ENCODE data around the gene ARHGEF28. TPM values are rescaled to one million over a fixed set of nuclear protein-coding genes. Genes with fewer than 3 reads are reported as not detected.

ARHGEF28 gene
- total and polyA plus RNA-seq, 2 of the 13 experiments (the other 11 are each of a cell fraction or from before 2014, with no cell fraction given) = 17.4 to 34.1 TPM

- no peak overlapping the region for H3K4me3 ChIP-seq (replicated peaks in 1 of 3; ENCODE audit: insufficient read depth in 1 of 3, low read depth in 2 of 3, low read length in 3 of 3)
- no peaks in the 10 kb centered on the region for H3K79me2 ChIP-seq (ENCODE audit: insufficient read depth, low read length)
- H3K27ac ChIP-seq (ENCODE audit: extremely low read length, insufficient read depth, low read length) = no peak overlapping the region
- ChIA-PET CTCF (ENCODE audit: low intra/inter-chr PET ratio, low total read pairs) (no interaction called here), POLR2A (no interaction called here)
- H3K4me1 ChIP-seq (ENCODE audit: insufficient read depth, low read length) = peaks cover 9% of the 10 kb centered on the region
- no peaks in the 10 kb centered on the region for H3K27me3 ChIP-seq (ENCODE audit: control insufficient read depth in 1 of 2, insufficient read depth in 2 of 2, low read length in 2 of 2)
- no peak for DNase-seq (ENCODE audit: low spot score)
- H3K9me3 ChIP-seq (ENCODE audit: low read length) = no peaks in the 10 kb centered on the region
- no peaks in the 10 kb centered on the region for H4K20me1 ChIP-seq (ENCODE audit: insufficient read depth, low read length)
- ATAC-seq = no peak
- BruUV-seq (replicated peaks) = no TSS peak
- intact Hi-C loops (cut with micrococcal nuclease; ENCODE audit: unreplicated experiment) (no loop called here), in situ Hi-C loops (cut with HindIII; ENCODE audit: extremely low pct_ligation_motif_present, low pct_unique_long_range_greater_than_20kb) (no loop called here)
- H2AFZ ChIP-seq (ENCODE audit: low read length) = no peak overlapping the region
- no peak overlapping the region for H3K4me2 ChIP-seq (ENCODE audit: low read depth, low read length)
- no peak overlapping the region for H3K9ac ChIP-seq (ENCODE audit: insufficient read depth, low read depth, low read length)
- WGBS (ENCODE audit: low lambda C conversion rate) = 90% methylated on average over 3 of the region's 3 CpGs
- no peak for FAIRE-seq
- TF ChIP-seq ZNF20 (CRISPR knock-in tag; IDR thresholded peaks at IDR 0.05) (no peak), JARID2 (CRISPR knock-in tag; IDR thresholded peaks at IDR 0.05; ENCODE audit: insufficient replicate concordance) (no peak), ZSCAN20 (CRISPR knock-in tag; IDR thresholded peaks at IDR 0.05; ENCODE audit: borderline replicate concordance) (no peak), THAP11 (CRISPR knock-in tag; IDR thresholded peaks at IDR 0.05) (no peak), KDM1A (CRISPR knock-in tag; IDR thresholded peaks at IDR 0.05) (no peak)
- TF ChIP-seq, protein P1, sequence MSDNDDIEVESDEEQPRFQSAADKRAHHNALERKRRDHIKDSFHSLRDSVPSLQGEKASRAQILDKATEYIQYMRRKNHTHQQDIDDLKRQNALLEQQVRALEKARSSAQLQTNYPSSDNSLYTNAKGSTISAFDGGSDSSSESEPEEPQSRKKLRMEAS (IDR thresholded peaks at IDR 0.05) = no peak
- TF ChIP-seq, protein P2, sequence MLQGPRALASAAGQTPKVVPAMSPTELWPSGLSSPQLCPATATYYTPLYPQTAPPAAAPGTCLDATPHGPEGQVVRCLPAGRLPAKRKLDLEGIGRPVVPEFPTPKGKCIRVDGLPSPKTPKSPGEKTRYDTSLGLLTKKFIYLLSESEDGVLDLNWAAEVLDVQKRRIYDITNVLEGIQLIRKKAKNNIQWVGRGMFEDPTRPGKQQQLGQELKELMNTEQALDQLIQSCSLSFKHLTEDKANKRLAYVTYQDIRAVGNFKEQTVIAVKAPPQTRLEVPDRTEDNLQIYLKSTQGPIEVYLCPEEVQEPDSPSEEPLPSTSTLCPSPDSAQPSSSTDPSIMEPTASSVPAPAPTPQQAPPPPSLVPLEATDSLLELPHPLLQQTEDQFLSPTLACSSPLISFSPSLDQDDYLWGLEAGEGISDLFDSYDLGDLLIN (CRISPR knock-in tag; IDR thresholded peaks at IDR 0.05; ENCODE audit: borderline replicate concordance) = no peak
- H3K36me3 ChIP-seq (replicated peaks in 1 of 2; ENCODE audit: control insufficient read depth in 1 of 2, insufficient read depth in 2 of 2, low read length in 2 of 2) = no peaks in the 10 kb centered on the region; a peak in 1 of 5 replicates
These were observed 179.5 kb downstream of the ARHGEF28 start for GRCh38 chr5:73805449-73805848.

DNA sequence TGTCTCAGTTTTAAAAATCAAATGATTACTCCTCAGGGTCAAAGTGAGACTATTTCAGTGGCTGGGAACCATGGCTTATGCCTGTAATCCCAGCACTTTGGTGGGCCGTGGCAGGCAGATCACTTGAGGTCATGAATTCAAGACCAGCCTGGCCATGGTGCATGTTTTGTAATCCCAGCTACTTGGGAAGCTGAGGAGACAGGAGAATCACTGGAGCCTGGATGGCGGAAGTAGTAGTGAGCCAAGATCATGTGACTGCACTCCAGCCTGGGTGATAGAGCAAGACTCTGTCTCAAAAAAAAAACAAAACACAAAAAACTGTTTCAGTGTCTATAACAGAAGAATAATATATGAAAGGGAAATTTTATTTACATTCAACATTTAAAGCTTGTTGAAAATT lies 182.9 kb downstream of the ARHGEF28 start:
- Histone ChIP-seq H3K4me3 (replicated peaks in 1 of 3; ENCODE audit: insufficient read depth in 1 of 3, low read depth in 2 of 3, low read length in 3 of 3) (no peak overlapping the region), H3K4me1 (ENCODE audit: insufficient read depth, low read length) (peaks cover 15% of the 10 kb centered on the region), H3K79me2 (ENCODE audit: insufficient read depth, low read length) (peaks cover 12% of the 10 kb centered on the region), H3K4me2 (ENCODE audit: low read depth, low read length) (no peak overlapping the region), H3K9me3 (ENCODE audit: low read length) (no peaks in the 10 kb centered on the region), H3K9ac (ENCODE audit: insufficient read depth, low read depth, low read length) (no peak overlapping the region), H2AFZ (ENCODE audit: low read length) (no peak overlapping the region), H4K20me1 (ENCODE audit: insufficient read depth, low read length) (no peaks in the 10 kb centered on the region), H3K36me3 (replicated peaks in 1 of 2; ENCODE audit: control insufficient read depth in 1 of 2, insufficient read depth in 2 of 2, low read length in 2 of 2) (no peaks in the 10 kb centered on the region; a peak in 1 of 5 replicates), H3K27ac (ENCODE audit: extremely low read length, insufficient read depth, low read length) (no peak overlapping the region), H3K27me3 (ENCODE audit: control insufficient read depth in 1 of 2, insufficient read depth in 2 of 2, low read length in 2 of 2) (no peaks in the 10 kb centered on the region)
- ATAC-seq = no peak
- WGBS (ENCODE audit: low lambda C conversion rate) = 100% methylated on average over 2 of the region's 2 CpGs
- FAIRE-seq = no peak
- ChIA-PET POLR2A (no interaction called here), CTCF (ENCODE audit: low intra/inter-chr PET ratio, low total read pairs) (no interaction called here)
- intact Hi-C loops (cut with micrococcal nuclease; ENCODE audit: unreplicated experiment) = no loop called here
- in situ Hi-C loops (cut with HindIII; ENCODE audit: extremely low pct_ligation_motif_present, low pct_unique_long_range_greater_than_20kb) = no loop called here
- DNase-seq (ENCODE audit: low spot score) = no peak
- BruUV-seq (replicated peaks) = no TSS peak
- TF ChIP-seq BORCS8-MEF2B (CRISPR knock-in tag; IDR thresholded peaks at IDR 0.05) (no peak), ZNF382 (CRISPR knock-in tag; IDR thresholded peaks at IDR 0.05; ENCODE audit: borderline replicate concordance) (no peak), CBX2 (IDR thresholded peaks at IDR 0.05; ENCODE audit: low read depth, low read length) (no peak), CBX2 (CRISPR knock-in tag; IDR thresholded peaks at IDR 0.05; ENCODE audit: low read depth) (no peak), SCMH1 (CRISPR knock-in tag; IDR thresholded peaks at IDR 0.05; ENCODE audit: borderline replicate concordance) (no peak), USF2 (IDR thresholded peaks at IDR 0.05; ENCODE audit: low read depth, low read length) (no peak), USF2 (CRISPR knock-in tag; IDR thresholded peaks at IDR 0.05; ENCODE audit: borderline replicate concordance) (no peak), PHF8 (CRISPR knock-in tag; IDR thresholded peaks at IDR 0.05) (no peak), ZNF569 (CRISPR knock-in tag; IDR thresholded peaks at IDR 0.05; ENCODE audit: borderline replicate concordance) (no peak), ZNF530 (CRISPR knock-in tag; IDR thresholded peaks at IDR 0.05; ENCODE audit: low read depth) (no peak)
